Glutamatergic neuron (in vitro differentiated cells): ENCODE results near the gene ARHGAP8. TPM values are rescaled to one million over a fixed set of nuclear protein-coding genes. Genes with fewer than 3 reads are reported as not detected.

Experiments used
- DNase-seq: peaks from one replicate; pipeline ENCODE4 v3.0.0; 2022
- H3K27ac Mint-ChIP-seq: one replicate; pipeline ENCODE4 v1.8.0; 2020; ENCODE audit warnings: mild to moderate bottlenecking, mixed read lengths, inconsistent platforms; ENCODE audit not compliant: unreplicated experiment
- H3K27me3 Mint-ChIP-seq: one replicate; pipeline ENCODE4 v1.8.0; 2020; ENCODE audit warnings: mild to moderate bottlenecking, moderate library complexity, mixed read lengths, inconsistent platforms; ENCODE audit not compliant: unreplicated experiment
- H3K36me3 Mint-ChIP-seq: one replicate; pipeline ENCODE4 v1.8.0; 2020; ENCODE audit warnings: mild to moderate bottlenecking, mixed read lengths, inconsistent platforms; ENCODE audit not compliant: unreplicated experiment
- H3K4me1 Mint-ChIP-seq: one replicate; pipeline ENCODE4 v1.8.0; 2020; ENCODE audit warnings: mild to moderate bottlenecking, low read depth, mixed read lengths, inconsistent platforms; ENCODE audit not compliant: unreplicated experiment
- H3K4me3 Mint-ChIP-seq: one replicate; pipeline ENCODE4 v1.8.0; 2020; ENCODE audit warnings: mild to moderate bottlenecking, mixed read lengths, inconsistent platforms; ENCODE audit not compliant: unreplicated experiment
- H3K9me3 Mint-ChIP-seq: one replicate; pipeline ENCODE4 v1.8.0; 2020; ENCODE audit warnings: mild to moderate bottlenecking, moderate library complexity, mixed read lengths, inconsistent platforms; ENCODE audit not compliant: unreplicated experiment
- CTCF ChIP-seq: fragments of 200-600 bp; sonication (generic); IDR thresholded peaks from one replicate; pipeline ENCODE4 v1.5.0; 2021; ENCODE audit not compliant: partially characterized antibody, unreplicated experiment
- total RNA-seq: library from RNA; stranded (reverse); fragmentation: NEBNext Ultra II Directional; extraction: Animal tissue kit (Norgen Biotek cat#: 25700); gene quantifications from one replicate; pipeline ENCODE4 v1.2.1, GENCODE V29; 2021; ENCODE audit not compliant: unreplicated experiment

The ARHGAP8 gene
- total RNA-seq, 1 donor from 2014 or later = 0.59 TPM

- Mint-ChIP-seq H3K27me3 (peaks cover 4% of the 10 kb centered on the region), H3K27ac (no peak overlapping the region), H3K9me3 (peaks cover 2% of the 10 kb centered on the region), H3K4me3 (no peak overlapping the region), H3K36me3 (peaks cover 5% of the 10 kb centered on the region), H3K4me1 (peaks cover 3% of the 10 kb centered on the region)
- no peak for TF ChIP-seq CTCF
- no peak for DNase-seq
These were observed 88.4 kb downstream of the ARHGAP8 start for GRCh38 chr22:44840611-44841322.

GRCh38 chr22:44842417-44842816 is 90.0 kb downstream of the ARHGAP8 start:
- Mint-ChIP-seq H3K36me3 (peaks cover 5% of the 10 kb centered on the region), H3K4me3 (no peak overlapping the region), H3K9me3 (peaks cover 2% of the 10 kb centered on the region), H3K4me1 (peaks cover 2% of the 10 kb centered on the region), H3K27ac (no peak overlapping the region), H3K27me3 (peaks cover 1% of the 10 kb centered on the region)
- TF ChIP-seq CTCF = no peak
- DNase-seq = no peak

- Mint-ChIP-seq H3K27ac (no peak overlapping the region), H3K9me3 (peaks cover 2% of the 10 kb centered on the region)
These were observed 92.8 kb downstream of the ARHGAP8 start for GRCh38 chr22:44845191-44845590.

GRCh38 chr22:44845796-44846720 is 93.7 kb downstream of the ARHGAP8 start:
- H3K27ac Mint-ChIP-seq = no peak overlapping the region
- H3K4me1 Mint-ChIP-seq = no peaks in the 10 kb centered on the region
- no peak for TF ChIP-seq CTCF
- peaks cover 3% of the 10 kb centered on the region for H3K27me3 Mint-ChIP-seq
- peaks cover 2% of the 10 kb centered on the region for H3K9me3 Mint-ChIP-seq
- H3K36me3 Mint-ChIP-seq = peaks cover 5% of the 10 kb centered on the region
- DNase-seq = no peak
- H3K4me3 Mint-ChIP-seq = no peak overlapping the region

More at GRCh38 chr22:44845191-44845590, 92.8 kb downstream of the ARHGAP8 start:
- no peak for TF ChIP-seq CTCF
- H3K4me1 Mint-ChIP-seq = no peaks in the 10 kb centered on the region
- peaks cover 5% of the 10 kb centered on the region for H3K36me3 Mint-ChIP-seq
- H3K27me3 Mint-ChIP-seq = peaks cover 3% of the 10 kb centered on the region
- no peak overlapping the region for H3K4me3 Mint-ChIP-seq
- DNase-seq = no peak

GRCh38 chr22:44846726-44847275 is 94.4 kb downstream of the ARHGAP8 start:
- Mint-ChIP-seq H3K9me3 (peaks cover 2% of the 10 kb centered on the region), H3K36me3 (peaks cover 5% of the 10 kb centered on the region), H3K27me3 (peaks cover 3% of the 10 kb centered on the region), H3K4me3 (no peak overlapping the region), H3K4me1 (no peaks in the 10 kb centered on the region), H3K27ac (no peak overlapping the region)
- no peak for DNase-seq
- TF ChIP-seq CTCF = no peak
